ENCODE data around the gene INCA1. TPM values are rescaled to one million over a fixed set of nuclear protein-coding genes. Genes with fewer than 3 reads are reported as not detected.
A peak's percentile ranks its signal among the peaks of the same experiment; 100 is the strongest.

Gene INCA1
- total RNA-seq, 1 experiment from 2014 or later: not detected

DNA sequence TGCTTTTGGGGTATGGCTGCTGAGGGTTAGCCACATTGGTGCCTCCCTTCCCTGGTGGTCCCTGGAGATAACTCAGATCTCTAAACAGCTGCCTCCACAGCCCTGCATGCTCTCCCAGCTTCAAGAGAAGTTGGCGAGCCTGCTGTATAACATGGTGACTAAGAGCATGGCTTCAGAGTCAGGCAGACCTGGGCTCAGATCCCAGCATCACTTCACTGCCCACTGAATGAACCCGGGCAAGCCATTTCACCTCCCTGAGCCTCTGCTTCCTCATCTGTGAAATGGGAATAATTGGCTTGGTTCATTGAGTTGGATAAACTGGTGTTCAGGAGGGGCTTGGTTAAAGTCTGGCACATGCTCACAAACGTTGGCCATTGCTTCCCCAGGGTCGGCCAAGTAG is 17.0 kb upstream of the INCA1 start:
- no peak for DNase-seq (ENCODE audit: extremely low read depth, low read depth)

DNA sequence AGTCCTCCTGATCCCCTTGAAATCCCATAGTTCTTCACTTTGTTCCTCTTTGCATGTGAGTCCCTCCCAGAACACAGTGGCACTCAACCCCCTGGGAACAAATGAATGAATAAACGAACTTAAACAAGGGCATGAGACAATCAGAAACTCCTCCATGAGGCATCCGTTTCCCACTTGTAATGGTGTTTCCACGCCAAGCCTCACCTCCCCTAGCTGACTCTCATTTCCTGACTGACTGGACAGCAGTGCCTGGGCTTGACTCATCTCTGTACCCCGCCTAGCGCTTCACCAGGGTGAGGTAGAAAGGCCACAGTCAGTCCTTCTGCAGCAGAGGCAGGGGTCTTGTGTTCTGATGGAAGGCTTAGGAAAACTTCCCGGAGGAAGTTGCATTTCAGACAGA is 14.6 kb upstream of the INCA1 start:
- no peak for DNase-seq (ENCODE audit: extremely low read depth, low read depth)

- no peak for DNase-seq (ENCODE audit: extremely low read depth, low read depth)
Measured at GRCh38 chr17:5003214-5003867, 6.0 kb upstream of the INCA1 start.

DNA sequence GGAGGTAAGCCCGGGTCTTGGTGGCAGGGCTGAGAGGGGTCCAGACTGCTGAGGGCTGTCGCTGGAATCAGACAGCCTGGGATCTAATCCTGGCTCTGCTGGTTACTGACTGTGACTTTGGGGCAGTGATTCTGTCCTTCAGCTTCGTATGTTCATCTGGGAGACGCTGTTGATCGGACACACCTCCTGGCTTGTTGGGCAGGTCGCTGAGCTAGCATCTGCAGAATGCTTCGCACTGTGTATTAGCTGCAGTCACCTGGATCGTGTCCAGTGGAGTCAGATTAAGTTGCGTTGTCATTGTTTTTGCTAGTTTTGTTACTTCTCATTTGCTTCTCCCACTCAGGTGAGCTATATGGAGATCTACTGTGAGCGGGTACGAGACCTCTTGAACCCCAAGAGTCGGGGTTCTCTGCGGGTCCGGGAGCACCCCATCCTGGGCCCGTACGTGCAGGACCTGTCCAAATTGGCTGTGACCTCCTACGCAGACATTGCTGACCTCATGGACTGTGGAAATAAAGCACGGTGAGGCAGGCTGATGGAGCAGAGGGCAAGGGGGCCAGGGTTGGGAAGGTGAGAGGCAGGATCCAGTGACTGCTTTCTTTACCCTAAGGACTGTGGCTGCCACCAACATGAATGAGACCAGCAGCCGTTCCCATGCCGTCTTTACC is 4.9 kb upstream of the INCA1 start:
- DNase-seq (ENCODE audit: extremely low read depth, low read depth): no peak

DNA sequence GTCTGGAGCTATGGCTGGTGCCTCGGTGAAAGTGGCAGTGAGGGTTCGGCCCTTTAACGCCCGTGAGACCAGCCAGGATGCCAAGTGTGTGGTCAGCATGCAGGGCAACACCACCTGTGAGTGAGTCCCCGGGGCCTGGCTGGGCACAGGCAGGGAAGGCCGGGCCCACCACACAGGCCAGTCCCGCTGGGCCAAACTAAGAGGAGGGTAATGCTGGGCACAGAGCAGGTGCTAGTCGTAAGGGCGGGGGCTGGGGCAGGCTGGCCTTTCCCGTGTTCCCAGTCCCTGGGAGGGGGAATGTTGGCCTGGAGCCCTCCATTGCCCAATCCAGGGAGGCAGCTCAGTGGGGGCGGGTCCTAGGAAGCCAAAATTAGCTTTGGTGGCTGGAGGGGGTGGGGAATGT is 2.9 kb upstream of the INCA1 start:
- no peak for DNase-seq (ENCODE audit: extremely low read depth, low read depth)

- DNase-seq (ENCODE audit: extremely low read depth, low read depth): no peak
Measured at GRCh38 chr17:4999430-5000093, 2.2 kb upstream of the INCA1 start.

GRCh38 chr17:4998732-4999429 is 1.6 kb upstream of the INCA1 start:
- no peak for DNase-seq (ENCODE audit: extremely low read depth, low read depth)

DNA sequence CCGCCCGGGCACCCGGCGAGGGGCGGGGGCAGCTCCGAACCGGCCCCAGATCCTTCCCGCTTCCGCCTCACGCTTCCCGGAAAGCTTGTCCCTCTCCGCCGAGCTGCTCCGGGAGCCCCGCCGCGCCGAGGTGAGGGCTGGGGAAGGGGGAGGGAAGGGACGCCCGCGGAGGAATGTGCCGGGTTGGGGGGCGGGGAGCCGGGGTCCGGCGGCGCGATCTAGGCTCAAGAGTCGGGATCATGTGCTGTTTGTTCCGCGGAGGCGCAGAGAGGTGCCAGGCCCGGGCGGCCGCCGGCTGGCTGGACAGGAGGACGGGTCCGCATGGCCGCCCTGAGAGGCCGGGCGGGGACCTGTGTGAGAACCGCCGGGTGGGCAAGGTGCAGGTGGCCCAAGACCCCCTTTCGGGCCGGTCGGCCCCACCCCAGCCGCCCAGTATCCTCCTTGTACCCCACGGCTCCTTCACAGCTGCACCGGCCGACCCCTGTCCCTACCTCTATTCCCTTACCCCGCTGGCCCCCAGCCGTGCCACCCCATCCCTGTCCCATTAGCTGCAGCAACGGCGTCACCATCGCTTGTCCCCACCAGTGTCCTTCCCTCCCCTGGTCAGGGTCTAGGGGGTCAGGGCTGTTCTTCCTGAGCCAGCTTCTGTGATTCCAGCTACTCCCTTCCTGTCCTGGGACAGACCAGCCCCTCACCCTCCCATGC is 857 bp upstream of the INCA1 start:
- no peak for DNase-seq (ENCODE audit: extremely low read depth, low read depth)

DNA sequence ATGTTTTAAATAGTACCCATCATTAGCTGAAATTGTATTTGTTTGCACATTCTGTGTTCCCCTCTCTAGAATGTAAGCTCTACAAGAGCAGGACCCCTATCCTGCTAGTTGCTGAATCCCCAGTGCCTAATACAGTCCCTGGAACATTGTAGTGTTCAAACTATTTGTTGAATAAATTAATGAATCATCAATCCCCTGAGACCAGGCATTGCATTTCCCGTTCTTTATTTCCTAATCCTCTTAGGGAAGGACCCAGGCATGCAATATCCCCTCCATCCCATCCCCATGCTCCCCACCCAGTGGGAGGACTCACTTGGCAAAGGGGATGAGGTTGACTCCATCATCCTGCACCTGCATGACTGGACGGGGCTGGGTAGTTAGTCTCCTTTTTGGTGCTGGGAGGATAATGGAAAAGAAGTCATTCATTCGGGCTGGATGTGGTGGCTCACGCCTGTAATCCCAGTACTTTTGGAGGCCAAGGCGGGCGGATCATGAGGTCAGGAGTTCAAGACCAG is 3.2 kb downstream of the INCA1 start:
- no peak for DNase-seq (ENCODE audit: extremely low read depth, low read depth)

GRCh38 chr17:4987767-4988567 is 9.4 kb downstream of the INCA1 start:
- DNase-seq (ENCODE audit: extremely low read depth, low read depth): no peak

DNA sequence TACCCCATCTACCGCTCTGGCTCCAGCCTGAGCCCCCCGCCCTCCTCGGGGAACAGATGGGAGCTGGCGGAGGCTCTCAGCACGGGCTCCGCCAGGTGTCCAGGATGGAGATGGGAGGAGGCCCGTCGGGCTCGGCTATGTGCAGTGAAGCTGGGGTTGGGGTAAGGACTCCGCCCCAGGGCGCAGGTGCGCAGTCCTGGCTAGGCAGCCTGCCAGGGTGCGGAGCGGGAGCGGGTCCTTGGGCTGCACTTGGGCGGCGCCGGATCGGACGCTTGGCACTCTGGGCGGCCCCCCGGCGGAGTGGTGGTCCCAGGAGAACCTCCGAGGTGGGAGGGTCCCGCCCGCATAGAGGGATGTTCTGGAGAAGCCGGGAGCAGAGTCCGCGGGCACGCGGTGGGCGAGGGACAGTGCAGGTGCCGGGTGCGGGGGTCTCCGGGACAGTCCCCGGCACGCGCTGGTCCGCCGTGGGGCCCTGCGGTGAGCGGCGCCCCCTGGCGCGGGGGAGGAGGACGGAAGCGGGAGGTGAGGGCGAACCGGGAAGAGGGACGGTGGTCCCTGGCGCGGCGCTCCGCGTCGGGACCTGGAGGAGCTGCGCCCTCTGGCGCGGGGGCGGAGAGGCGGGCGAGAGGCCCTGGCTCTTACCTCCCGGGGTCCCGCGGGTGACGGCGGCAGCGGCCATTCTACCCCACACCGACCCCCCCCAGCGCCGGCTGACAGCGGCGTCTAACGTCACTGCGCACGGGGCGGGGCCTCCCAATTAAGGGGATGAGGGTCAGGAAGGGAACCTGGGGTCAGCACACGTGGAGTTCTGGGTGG is 10.2 kb downstream of the INCA1 start, which contains the start of gene CAMTA2:
Gene CAMTA2, minus strand, starts transcription at position 725 of the 816 bp plus-strand sequence. CDS start 1,453 bp downstream, outside the sequence.
- peak; percentile 45 for DNase-seq (ENCODE audit: extremely low read depth, low read depth)

GRCh38 chr17:4986403-4986802 is 10.9 kb downstream of the INCA1 start:
- no peak for DNase-seq (ENCODE audit: extremely low read depth, low read depth)

DNA sequence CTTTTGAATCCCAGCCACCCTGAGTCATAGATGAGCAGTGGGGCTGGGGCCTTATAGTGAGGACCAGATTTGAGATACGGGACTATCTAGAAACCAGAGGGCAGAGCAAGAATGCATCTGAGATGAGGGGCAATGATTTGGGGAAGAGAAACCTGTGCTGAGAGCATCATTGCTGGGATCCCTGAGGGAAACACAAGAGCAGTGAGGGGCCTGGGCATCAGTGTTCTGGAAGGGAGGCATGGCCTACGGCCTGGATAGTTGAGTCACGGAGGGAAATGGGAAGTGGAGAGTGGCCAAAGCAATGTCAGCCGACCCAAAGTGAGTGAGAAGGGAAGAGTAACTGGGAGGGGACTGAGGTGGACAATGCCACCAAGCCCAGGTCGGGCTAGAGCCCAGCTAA is 15.0 kb downstream of the INCA1 start:
- no peak for DNase-seq (ENCODE audit: extremely low read depth, low read depth)

DNA sequence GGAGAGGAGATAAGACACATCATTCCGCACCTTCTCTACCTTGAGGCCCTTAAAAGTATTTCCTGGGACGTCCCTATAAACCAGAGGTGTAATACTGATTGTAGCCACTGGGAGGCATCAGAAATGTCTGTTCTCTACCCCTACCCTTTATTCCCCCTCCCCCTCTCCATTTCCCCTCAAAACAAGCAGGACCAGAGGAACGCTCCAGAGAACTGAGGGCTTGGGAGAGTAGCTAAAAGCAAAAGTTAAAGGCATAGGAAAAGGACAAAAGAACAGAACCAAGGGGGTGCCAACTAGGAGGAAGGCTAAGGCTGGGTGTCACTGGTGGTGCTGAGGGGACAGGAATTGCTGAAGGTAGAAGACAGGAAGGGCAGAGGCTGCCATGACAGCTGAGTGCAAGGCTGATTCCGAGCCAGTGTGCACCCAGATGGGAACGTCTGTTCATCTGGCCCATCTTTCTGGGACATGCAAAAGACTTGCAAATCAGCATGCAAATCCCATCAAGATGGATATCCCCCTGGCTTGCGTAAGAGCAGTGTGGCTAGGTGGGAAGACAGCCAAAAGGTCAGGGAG is 16.6 kb downstream of the INCA1 start:
- DNase-seq (ENCODE audit: extremely low read depth, low read depth): peak; percentile 54

- no peak for DNase-seq (ENCODE audit: extremely low read depth, low read depth)
Measured at GRCh38 chr17:4978726-4979125, 18.6 kb downstream of the INCA1 start.

- DNase-seq (ENCODE audit: extremely low read depth, low read depth): no peak
Measured at GRCh38 chr17:4974115-4974670, 23.1 kb downstream of the INCA1 start.

DNA sequence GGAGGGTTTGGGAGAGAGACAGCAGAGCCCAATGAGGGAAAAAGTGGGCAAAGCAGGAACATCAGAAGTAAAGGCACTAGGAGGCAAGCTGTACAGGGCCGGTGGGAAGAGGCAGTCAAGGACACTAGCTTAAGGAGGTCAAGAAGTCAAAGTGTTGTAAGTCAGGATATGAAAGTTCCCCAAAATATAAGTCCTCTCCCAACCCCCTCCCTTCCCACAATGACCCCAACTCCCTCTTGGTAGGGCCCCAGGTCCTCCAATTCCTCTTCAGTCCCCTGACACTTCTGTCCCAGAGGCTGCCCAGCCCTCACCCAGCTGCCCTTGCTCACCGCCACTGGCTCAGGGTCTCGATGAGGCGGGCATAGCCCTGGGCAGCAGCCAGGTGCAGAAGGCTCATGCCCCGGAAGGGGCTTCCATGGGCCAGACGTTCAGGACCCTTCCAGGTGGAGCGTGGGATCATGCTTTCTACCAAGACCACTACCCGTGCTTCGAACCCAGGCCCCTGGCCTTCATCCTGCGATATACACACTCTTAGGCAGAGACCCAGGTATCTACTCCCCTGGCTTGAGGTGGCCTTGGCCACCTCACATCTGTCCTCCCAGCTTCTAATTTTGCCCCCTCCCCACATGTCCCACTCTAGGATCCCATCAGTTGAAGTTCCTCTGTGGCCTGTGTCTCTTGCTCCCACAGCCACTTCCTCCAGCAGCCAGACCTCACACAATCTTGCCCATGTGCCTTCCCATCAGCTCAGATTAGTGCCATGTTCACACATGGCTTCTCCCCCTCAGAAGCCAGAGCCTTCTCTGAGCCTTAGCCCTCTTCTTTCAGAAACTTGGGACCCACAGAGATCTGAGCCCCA is 23.8 kb downstream of the INCA1 start:
- no peak for DNase-seq (ENCODE audit: extremely low read depth, low read depth)
